Small intestine (tissue), 7 donors: ENCODE results near the gene PHEX. TPM values are rescaled to one million over a fixed set of nuclear protein-coding genes. Genes with fewer than 3 reads are reported as not detected.

ENCODE experiments used
- DNase-seq, 2 donors: peaks; one replicate each; pipeline versions ENCODE4 v3.0.0 to v3.0.0-alpha.2; 2013
- FAIRE-seq: peaks from 2 replicates; lab custom pipeline; 2012; peaks lifted over from hg19 to GRCh38; lab: Jason Lieb, UNC
- H3K27ac ChIP-seq, 3 donors: one replicate each; pipeline ENCODE4 v1.5.1; 2013; ENCODE audit warnings: low read length in 2 of 3, mild to moderate bottlenecking in 2 of 3, control low read depth in 1 of 3, inconsistent platforms in 1 of 3, low read depth in 1 of 3, moderate library complexity in 1 of 3
- H3K27me3 ChIP-seq, 3 donors: one replicate each; pipeline ENCODE4 v1.6.1; 2013; ENCODE audit warnings: low read length in 3 of 3, inconsistent platforms in 1 of 3; ENCODE audit not compliant: control insufficient read depth in 3 of 3, insufficient read depth in 3 of 3
- H3K36me3 ChIP-seq, 3 donors: one replicate each; pipeline ENCODE4 v1.6.1; 2013; ENCODE audit warnings: low read length in 3 of 3, inconsistent platforms in 1 of 3, low read depth in 1 of 3, mild to moderate bottlenecking in 1 of 3, moderate library complexity in 1 of 3; ENCODE audit not compliant: control insufficient read depth in 3 of 3, insufficient read depth in 2 of 3
- H3K4me1 ChIP-seq, 3 donors: one replicate each; pipeline ENCODE4 v1.6.1; 2013; ENCODE audit warnings: low read length in 2 of 3, inconsistent platforms in 1 of 3, low read depth in 1 of 3, mild to moderate bottlenecking in 1 of 3, moderate library complexity in 1 of 3; ENCODE audit not compliant: control insufficient read depth in 3 of 3, insufficient read depth in 2 of 3
- H3K4me3 ChIP-seq, 3 donors: one replicate each; pipeline ENCODE4 v1.5.1; 2013; ENCODE audit warnings: low read length in 3 of 3, control low read depth in 1 of 3, inconsistent platforms in 1 of 3, low read depth in 1 of 3, mild to moderate bottlenecking in 1 of 3, moderate library complexity in 1 of 3
- H3K9me3 ChIP-seq, 2 donors: one replicate each; pipeline ENCODE4 v1.6.1; 2013; ENCODE audit warnings: low read depth in 1 of 2, low read length in 1 of 2; ENCODE audit not compliant: control insufficient read depth in 2 of 2, insufficient read depth in 1 of 2
- WGBS, 3 donors: extraction: QIAGEN DNeasy Blood & Tissue Kit; methylation state at CpG; one replicate each; pipeline ENCODE4 v1.1.7; 2013; 5-methylcytosine and 5-hydroxymethylcytosine counted together
- polyA plus RNA-seq, 4 donors: library from polyadenylated mRNA; stranded (reverse) in 3 of 4; unstranded in 1 of 4; fragments of 200-250 nt in 3 of 4; fragments of 120-200 nt in 1 of 4; gene quantifications; one replicate each; pipeline versions ENCODE4 v1.2.1 to v1.2.3, GENCODE V29; 2013
- donor health status: healthy with polysubstance abuse.
- donor health status: control.
- donor health status: control.
- donor health status: Bipolar disorder and iron deficiency.
- donor health status: healthy.

PHEX gene
- polyA plus RNA-seq, 4 donors = 0.31 to 0.67 (median 0.47) TPM

GRCh38 chrX:22090181-22090580, 58.1 kb downstream of the PHEX start:
- no peak for FAIRE-seq
- DNase-seq = no peak
- H3K27ac ChIP-seq = no peak overlapping the region
- H3K4me3 ChIP-seq = no peak overlapping the region
- no peaks in the 10 kb centered on the region for H3K27me3 ChIP-seq
- no peaks in the 10 kb centered on the region for H3K36me3 ChIP-seq
- H3K4me1 ChIP-seq = no peaks in the 10 kb centered on the region
- H3K9me3 ChIP-seq = no peaks in the 10 kb centered on the region
- WGBS, 3 donors = 67 to 79% (median 74%) methylated on average over 4 of the region's 4 CpGs

- Histone ChIP-seq H3K36me3 (no peaks in the 10 kb centered on the region), H3K27ac (no peak overlapping the region), H3K4me1 (no peaks in the 10 kb centered on the region), H3K9me3 (no peaks in the 10 kb centered on the region), H3K4me3 (no peak overlapping the region), H3K27me3 (no peaks in the 10 kb centered on the region)
- DNase-seq (no peak), FAIRE-seq (no peak)
- WGBS, 3 donors = 57 to 84% (median 74%) methylated on average over 3 of the region's 3 CpGs
Observed at GRCh38 chrX:22093550-22093949, 61.4 kb downstream of the PHEX start.

- DNase-seq = peak; percentile 44 to 55
- FAIRE-seq = no peak
- no peaks in the 10 kb centered on the region for H3K4me1 ChIP-seq
- H3K4me3 ChIP-seq = no peak overlapping the region
- H3K9me3 ChIP-seq = no peaks in the 10 kb centered on the region
- no peaks in the 10 kb centered on the region for H3K27me3 ChIP-seq
- H3K27ac ChIP-seq = peak overlapping the region in 1 of 3 donors; percentile 37
- 19 to 48% (median 36%) methylated on average over 3 of the region's 3 CpGs for WGBS, 3 donors
- H3K36me3 ChIP-seq = no peaks in the 10 kb centered on the region
Observed at GRCh38 chrX:22095286-22095685, 63.2 kb downstream of the PHEX start.

GRCh38 chrX:22095856-22096255, 63.7 kb downstream of the PHEX start:
- WGBS, 3 donors = 82 to 91% (median 89%) methylated on average over 4 of the region's 4 CpGs
- H3K27ac ChIP-seq = peak overlapping the region in 1 of 3 donors; percentile 37
- FAIRE-seq = no peak
- no peaks in the 10 kb centered on the region for H3K9me3 ChIP-seq
- no peak for DNase-seq
- H3K27me3 ChIP-seq = no peaks in the 10 kb centered on the region
- H3K4me3 ChIP-seq = no peak overlapping the region
- H3K4me1 ChIP-seq = no peaks in the 10 kb centered on the region
- H3K36me3 ChIP-seq = no peaks in the 10 kb centered on the region

- 54 to 89% (median 67%) methylated on average over 1 of the region's 1 CpG for WGBS, 3 donors
- DNase-seq = peak; percentile 17 to 59
- no peaks in the 10 kb centered on the region for H3K36me3 ChIP-seq
- no peaks in the 10 kb centered on the region for H3K27me3 ChIP-seq
- H3K4me3 ChIP-seq = no peak overlapping the region
- FAIRE-seq = no peak
- H3K9me3 ChIP-seq = no peaks in the 10 kb centered on the region
- no peak overlapping the region for H3K27ac ChIP-seq
- no peaks in the 10 kb centered on the region for H3K4me1 ChIP-seq
Observed at GRCh38 chrX:22097012-22097694, 65.0 kb downstream of the PHEX start.

- no peaks in the 10 kb centered on the region for H3K27me3 ChIP-seq
- no peak overlapping the region for H3K4me3 ChIP-seq
- 79 to 86% (median 84%) methylated on average over 6 of the region's 6 CpGs for WGBS, 3 donors
- H3K4me1 ChIP-seq = no peaks in the 10 kb centered on the region
- no peaks in the 10 kb centered on the region for H3K36me3 ChIP-seq
- no peaks in the 10 kb centered on the region for H3K9me3 ChIP-seq
- no peak for FAIRE-seq
- no peak overlapping the region for H3K27ac ChIP-seq
- no peak for DNase-seq
Observed at GRCh38 chrX:22105231-22105630, 73.1 kb downstream of the PHEX start.

GRCh38 chrX:22105971-22106370, 73.8 kb downstream of the PHEX start:
- DNase-seq = no peak
- Histone ChIP-seq H3K36me3 (no peaks in the 10 kb centered on the region), H3K27me3 (no peaks in the 10 kb centered on the region), H3K4me1 (no peaks in the 10 kb centered on the region), H3K27ac (no peak overlapping the region), H3K4me3 (no peak overlapping the region), H3K9me3 (no peaks in the 10 kb centered on the region)
- 76 to 87% (median 84%) methylated on average over 2 of the region's 2 CpGs for WGBS, 3 donors
- FAIRE-seq = no peak

- DNase-seq = no peak
- H3K9me3 ChIP-seq = no peaks in the 10 kb centered on the region
- WGBS, 3 donors = 89 to 100% (median 100%) methylated on average over 1 of the region's 1 CpG
- no peak overlapping the region for H3K27ac ChIP-seq
- H3K36me3 ChIP-seq = no peaks in the 10 kb centered on the region
- no peaks in the 10 kb centered on the region for H3K27me3 ChIP-seq
- H3K4me1 ChIP-seq = peaks cover 0 to 5% (median 0%) of the 10 kb centered on the region in 3 donors
- FAIRE-seq = no peak
- H3K4me3 ChIP-seq = no peak overlapping the region
Observed at GRCh38 chrX:22109442-22109841, 77.3 kb downstream of the PHEX start.
